HG03571 (cell line): ENCODE data around the gene LONP2.
"Not testable (repeated sequence)": the region's sequence is repeated elsewhere in the genome, so short reads cannot be mapped to it uniquely, and the experiment has no call there.

Source experiments
- ATAC-seq: cut with Tn5 transposase; IDR thresholded peaks from one replicate; pipeline ENCODE4 v1.9.1; 2021; ENCODE audit not compliant: unreplicated experiment

The LONP2 gene

DNA sequence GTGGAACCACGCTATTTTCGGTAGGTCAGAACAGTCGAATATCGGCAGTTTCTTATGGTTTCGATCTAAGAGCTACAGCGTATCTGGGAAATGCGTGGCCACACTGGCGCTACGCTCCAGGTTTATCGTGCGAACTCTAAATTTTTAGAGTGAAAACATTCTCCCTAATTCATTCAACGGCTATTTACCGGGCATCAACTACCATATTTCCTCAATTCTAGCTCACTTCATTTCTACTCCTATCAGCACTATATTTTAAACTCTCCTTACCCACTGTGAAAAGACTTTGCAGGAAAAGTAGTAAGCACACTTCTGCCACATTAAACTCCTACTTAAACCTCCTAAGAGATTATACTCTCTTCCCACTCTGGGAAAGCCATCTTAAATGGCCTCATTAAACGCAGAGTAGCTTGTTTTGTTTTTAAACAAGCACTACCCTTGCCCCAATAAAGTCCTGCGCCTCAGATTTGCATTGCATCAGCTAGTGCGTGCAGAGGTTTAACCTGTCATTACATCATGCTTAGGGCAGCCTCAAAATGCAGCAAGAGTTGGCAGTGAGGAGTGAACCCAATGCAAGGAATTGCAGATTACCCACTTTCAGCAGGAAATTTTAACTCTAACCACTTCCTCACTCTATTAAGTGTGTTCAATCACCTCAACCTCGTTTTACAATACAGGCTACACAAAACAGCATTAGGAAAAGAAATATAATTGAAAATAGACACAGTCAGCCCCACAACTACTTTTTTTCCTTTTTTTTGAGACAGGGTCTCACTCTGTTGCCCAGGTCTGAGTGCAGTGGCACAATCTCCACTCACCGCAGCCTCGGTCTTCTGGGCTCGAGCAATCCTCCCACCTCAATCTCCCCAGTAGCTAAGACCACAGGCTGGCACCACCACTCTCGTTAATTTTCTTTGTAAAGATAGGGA lies 122.3 kb downstream of the LONP2 start:
- ATAC-seq, result peak; percentile 67

GRCh38 chr16:48367441-48368049 lies 123.4 kb downstream of the LONP2 start:
- ATAC-seq, result no peak

GRCh38 chr16:48369765-48370164 lies 125.7 kb downstream of the LONP2 start:
- ATAC-seq, result no peak

- ATAC-seq, result no peak
Observed at GRCh38 chr16:48370229-48370628, 126.1 kb downstream of the LONP2 start.

- ATAC-seq, result not testable (repeated sequence)
Observed at GRCh38 chr16:48370668-48371392, 126.7 kb downstream of the LONP2 start.

DNA sequence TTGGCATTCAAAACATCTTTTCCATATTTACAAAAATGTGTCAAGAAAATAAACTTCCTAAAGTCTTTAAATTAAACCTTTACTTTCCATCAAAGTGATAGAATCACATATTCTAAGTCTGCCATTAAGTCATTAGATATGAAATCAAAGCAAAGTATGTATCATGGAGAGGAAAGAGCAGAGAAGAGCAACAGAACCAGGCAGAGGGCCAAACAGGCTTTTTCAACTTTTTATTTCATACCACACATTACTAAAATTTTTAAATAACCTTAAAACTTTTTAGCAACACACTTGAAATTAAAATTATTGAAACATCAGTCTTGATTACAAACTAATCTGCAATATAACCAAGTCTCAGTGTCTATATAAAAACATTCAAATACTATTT lies 127.3 kb downstream of the LONP2 start:
- no peak for ATAC-seq

DNA sequence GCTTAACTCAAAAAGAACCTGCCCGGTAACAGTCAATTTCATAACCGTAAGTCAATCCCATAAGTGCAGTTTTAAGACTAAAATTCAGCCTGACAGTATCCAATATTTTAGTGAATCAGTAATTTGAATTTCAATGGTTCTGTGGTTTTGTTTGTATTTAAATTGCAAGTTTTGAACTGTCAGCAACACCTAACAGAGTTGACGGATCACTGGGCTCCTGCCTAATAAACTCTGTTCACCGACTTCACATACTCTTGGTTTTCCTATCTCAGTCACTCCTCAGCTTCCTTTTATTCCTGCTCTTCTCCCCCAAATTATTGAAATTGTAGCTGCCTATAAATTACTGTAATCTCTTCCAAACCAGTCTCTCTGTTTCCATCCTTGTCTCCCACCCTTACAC lies 128.6 kb downstream of the LONP2 start:
- ATAC-seq, result no peak

DNA sequence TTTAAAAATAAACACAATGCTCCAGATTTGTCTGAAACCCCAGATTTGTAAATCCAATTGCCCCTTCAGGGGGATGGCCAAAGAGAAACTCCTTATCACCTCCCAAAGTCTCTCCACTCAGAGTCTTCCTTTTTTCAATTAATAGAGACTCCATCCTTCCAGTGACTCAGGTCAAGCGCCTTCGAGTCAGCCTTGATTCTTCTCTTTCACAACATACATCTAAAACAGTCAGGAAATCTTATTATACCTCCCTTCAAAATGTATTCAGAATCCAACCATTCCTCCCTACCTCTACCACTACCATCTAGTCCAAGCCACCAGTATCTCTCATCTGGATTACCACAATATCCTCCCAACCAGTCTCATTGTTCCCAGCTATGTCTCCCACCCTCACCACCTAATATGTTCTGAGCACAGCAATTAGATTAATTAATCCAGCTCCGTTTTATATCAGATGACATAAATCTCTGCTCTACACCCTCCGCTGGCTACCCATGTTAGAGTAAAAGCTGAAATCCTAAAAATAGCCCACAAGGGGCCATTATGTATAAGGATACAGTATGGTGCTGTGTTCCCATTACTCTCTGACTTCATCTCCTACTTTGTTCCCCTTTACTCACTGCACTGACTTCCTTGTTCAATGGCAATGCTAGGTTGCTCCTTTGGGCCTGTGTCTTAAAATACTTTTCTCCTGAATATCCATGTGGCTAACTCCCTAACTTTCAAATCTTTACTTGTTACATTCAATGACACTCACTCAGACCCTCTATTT lies 129.3 kb downstream of the LONP2 start:
- no peak for ATAC-seq

GRCh38 chr16:48374255-48374654 lies 130.2 kb downstream of the LONP2 start:
- no peak for ATAC-seq

DNA sequence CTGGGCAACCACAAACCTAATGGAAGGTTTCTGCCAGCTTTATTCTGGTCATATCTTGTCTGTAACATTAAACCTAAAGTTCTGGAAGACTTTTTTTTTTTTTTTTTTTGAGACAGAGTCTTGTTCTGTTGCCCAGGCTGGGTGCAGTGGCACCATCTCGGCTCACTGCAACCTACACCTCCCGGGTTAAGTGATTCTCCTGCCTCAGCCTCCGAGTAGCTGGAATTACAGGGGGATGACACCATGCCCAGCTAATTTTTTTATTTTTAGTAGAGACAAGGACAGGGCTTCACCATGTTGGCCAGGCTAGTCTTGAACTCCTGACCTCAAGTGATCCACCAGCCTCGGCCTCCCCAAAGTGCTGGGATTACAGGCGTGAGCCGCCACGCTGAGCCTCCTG lies 133.2 kb downstream of the LONP2 start:
- ATAC-seq, result not testable (repeated sequence)

DNA sequence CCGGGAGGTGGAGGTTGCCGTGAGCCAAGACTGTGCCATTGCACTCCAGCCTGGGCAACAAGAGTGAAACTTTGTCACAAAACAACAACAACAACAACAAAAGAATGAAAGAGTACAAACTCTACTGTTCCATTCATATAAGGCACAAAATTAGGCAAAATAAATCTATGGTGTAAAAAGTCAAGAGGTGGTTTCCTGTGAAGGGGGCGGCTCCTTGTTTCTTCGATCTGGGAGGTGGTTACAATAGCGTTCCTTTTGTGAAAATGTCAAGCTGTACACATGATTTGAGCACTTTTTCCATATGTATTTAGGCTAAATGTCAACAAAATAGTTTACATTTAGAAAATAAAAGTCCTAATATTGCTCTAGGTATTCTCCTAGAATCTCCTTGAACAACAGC lies 134.2 kb downstream of the LONP2 start:
- no peak for ATAC-seq

DNA sequence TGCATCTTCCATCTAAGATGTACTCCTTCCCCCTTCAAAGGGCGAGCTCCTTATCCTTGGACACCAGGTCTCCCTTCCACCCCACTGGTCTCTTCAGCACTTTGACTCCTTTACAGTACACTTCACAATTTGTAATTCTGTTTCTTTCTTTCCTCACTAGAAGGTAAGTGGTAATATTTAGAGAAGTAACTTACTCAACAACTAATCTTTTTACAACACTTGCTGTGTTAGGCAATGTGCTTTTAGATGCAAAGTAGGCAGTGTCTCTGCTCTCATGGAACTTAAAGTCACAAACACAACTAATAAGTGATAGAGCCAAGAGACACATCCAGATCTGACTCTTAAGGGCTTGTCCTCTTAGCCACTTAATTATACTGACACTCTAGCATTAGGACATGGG lies 134.7 kb downstream of the LONP2 start:
- ATAC-seq, result no peak

- ATAC-seq, result no peak
Observed at GRCh38 chr16:48381201-48381600, 137.1 kb downstream of the LONP2 start.

DNA sequence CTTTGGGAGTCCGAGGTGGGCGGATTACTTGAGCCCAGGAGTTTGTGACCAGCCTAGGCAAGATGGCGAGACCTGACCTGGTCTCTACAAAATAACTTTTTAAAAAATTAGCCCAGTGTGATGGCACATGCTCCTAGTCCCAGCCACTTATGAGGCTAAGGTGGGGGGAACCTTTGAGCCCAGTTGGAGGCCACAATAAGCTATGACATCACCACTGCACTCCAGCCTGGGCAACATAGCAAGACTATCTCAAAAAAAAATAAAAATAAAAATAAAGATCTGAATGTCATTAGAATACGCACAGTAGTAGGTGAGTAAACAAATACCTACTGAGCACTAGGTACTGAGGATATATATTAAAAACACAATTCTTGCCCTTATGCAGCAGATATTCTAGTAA lies 138.0 kb downstream of the LONP2 start:
- ATAC-seq, result no peak

- no peak for ATAC-seq
Observed at GRCh38 chr16:48383009-48383876, 139.1 kb downstream of the LONP2 start.

DNA sequence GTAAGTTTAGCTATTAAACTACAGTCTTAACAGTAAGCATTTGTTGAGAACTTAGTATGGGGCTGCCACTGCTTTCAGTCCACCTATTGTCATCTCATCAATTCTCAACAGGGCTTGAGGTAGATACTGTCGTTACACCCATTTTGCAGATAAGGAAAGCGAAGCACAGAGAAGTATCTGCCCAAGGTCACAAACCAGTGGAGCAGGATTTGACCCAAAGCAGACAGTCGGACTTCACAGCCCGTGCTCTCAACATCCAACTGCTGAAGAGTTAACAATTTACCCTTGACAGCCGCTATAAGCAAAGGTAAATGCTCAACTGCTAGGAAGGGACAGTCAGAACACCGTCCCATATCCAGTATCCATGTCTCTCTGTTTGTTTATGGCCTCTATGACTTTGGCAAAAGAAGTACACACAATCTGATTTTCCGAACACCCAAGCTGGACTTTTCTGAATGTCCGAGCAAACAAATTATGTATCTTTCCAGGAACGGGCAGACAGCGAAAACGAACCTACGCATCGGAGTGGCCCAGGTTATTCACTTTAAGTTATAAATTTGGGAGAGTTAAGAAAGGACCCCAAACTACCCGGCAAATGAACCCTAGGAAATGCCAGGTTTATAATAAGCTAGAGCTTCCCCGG lies 139.9 kb downstream of the LONP2 start:
- no peak for ATAC-seq

- ATAC-seq, result peak; percentile 44
Observed at GRCh38 chr16:48384520-48385252, 140.6 kb downstream of the LONP2 start.

DNA sequence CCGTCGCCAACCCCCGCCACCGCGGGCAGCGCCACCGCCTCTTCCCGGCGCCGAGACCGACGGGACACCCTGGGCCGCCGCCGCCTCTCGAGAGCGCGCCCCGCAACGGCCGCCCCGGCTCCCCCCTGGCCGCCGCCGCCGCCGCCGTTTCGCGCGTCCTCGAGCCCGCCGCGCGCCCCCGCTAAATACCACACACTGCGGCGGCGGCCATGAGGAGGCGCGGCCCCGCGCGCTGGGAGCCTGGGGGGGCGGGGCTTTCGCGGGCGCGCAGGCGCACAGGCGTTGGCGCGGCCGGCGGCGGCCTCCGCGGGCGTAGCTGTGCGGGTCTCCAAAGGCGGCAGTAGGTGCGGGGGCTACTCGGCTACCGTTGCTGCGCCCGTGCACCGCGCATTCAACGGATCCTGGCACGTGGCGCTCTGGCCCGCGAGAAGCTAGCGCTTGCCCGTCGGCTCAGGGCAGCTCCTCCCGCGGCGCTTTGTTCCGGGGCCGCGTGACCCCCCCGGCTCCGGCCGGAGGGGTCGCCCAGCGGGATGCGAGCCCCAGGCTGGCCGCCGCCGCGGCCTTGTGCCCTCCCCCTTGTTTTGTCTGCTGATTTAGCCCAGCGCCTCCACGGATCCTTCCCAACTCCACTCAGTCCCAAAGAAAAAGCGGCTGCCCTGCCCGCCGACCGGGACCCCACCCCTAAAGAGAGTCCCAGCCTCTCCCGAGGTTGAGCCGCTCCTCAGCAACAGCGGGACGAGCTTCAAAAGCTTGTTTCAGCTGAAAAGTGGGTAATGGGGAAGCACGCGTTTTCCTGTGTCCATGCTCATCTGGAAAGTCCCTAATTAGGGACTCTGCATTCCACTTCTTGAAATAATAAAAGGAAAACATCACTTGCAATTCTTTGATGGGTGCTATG lies 141.4 kb downstream of the LONP2 start, which contains the start of gene SIAH1:
Gene SIAH1, minus strand, starts transcription at position 161 of the 898 bp plus-strand sequence. CDS start 22,985 bp downstream, outside the sequence.
- peak; percentile 65 for ATAC-seq
